Prostate gland (tissue), 2 donors: ENCODE data around the gene TREML1.

Experiments used
- POLR2A ChIP-seq: fragments of 450-650 bp; IDR thresholded peaks from one replicate; pipeline ENCODE4 v1.6.1; 2016; ENCODE audit warnings: antibody characterized with exemption, mild to moderate bottlenecking
- POLR2AphosphoS5 ChIP-seq: sonication (generic); formaldehyde crosslinking; IDR thresholded peaks from one replicate; pipeline ENCODE4 v1.6.1; 2017; ENCODE audit warnings: antibody characterized with exemption
- TF ChIP-seq, protein P1 (sequence below), 4 experiments: fragments of 200-600 bp in 2 of 4; fragments of 450-650 bp in 2 of 4; sonication (generic) in 2 of 4; IDR thresholded peaks; 1 replicate in 3 of 4; 2 replicates in 1 of 4; pipeline ENCODE4 v1.5.1; 2016 to 2019; ENCODE audit warnings: antibody characterized with exemption in 4 of 4, mild to moderate bottlenecking in 2 of 4, moderate library complexity in 2 of 4

DNA sequence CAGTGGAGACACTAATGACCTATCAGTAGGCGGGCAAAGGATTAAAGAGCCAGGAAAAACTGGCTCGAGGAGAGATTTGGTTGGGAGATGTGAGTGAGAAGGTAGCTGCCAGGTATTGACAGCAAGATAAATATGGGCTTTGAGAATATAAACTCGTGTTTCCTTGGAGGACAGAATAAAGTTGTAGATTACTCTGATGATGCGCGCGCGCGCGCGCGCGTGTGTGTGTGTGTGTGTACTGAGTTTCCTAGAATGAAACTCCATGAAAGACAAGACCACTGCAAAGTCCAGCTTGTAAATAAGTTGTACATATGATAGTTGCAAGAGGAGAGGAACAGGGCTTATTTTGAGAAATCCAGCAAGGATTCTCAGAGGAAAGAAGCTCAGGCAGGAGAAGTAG is 22.0 kb upstream of the TREML1 start:
- TF ChIP-seq, protein P1, sequence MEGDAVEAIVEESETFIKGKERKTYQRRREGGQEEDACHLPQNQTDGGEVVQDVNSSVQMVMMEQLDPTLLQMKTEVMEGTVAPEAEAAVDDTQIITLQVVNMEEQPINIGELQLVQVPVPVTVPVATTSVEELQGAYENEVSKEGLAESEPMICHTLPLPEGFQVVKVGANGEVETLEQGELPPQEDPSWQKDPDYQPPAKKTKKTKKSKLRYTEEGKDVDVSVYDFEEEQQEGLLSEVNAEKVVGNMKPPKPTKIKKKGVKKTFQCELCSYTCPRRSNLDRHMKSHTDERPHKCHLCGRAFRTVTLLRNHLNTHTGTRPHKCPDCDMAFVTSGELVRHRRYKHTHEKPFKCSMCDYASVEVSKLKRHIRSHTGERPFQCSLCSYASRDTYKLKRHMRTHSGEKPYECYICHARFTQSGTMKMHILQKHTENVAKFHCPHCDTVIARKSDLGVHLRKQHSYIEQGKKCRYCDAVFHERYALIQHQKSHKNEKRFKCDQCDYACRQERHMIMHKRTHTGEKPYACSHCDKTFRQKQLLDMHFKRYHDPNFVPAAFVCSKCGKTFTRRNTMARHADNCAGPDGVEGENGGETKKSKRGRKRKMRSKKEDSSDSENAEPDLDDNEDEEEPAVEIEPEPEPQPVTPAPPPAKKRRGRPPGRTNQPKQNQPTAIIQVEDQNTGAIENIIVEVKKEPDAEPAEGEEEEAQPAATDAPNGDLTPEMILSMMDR (IDR thresholded peaks at IDR 0.05): no peak
- TF ChIP-seq POLR2AphosphoS5 (no peak), POLR2A (no peak)
